Uterus (tissue), 4 donors: Measurements from ENCODE around the gene LRRC8B. TPM values are rescaled to one million over a fixed set of nuclear protein-coding genes. Genes with fewer than 3 reads are reported as not detected.

Experiments
- DNase-seq, 2 donors: peaks; one replicate each; pipeline ENCODE4 v3.0.0-alpha.2; 2019 to 2020
- H3K27ac ChIP-seq, 2 donors: fragments of 200-600 bp; sonication (generic); 1 replicate in 1 of 2; 2 replicates in 1 of 2; pipeline ENCODE4 v1.5.1; 2016 to 2018
- H3K27me3 ChIP-seq, 2 donors: fragments of 200-600 bp; sonication (generic); one replicate each; pipeline ENCODE4 v1.5.1; 2018 to 2019; ENCODE audit warnings: control low read depth in 1 of 2
- H3K36me3 ChIP-seq, 2 donors: fragments of 200-600 bp; sonication (generic); one replicate each; pipeline ENCODE4 v1.5.1; 2019; ENCODE audit warnings: control low read depth in 1 of 2
- H3K4me1 ChIP-seq, 2 donors: fragments of 200-600 bp; sonication (generic); one replicate each; pipeline ENCODE4 v1.5.1; 2018 to 2019; ENCODE audit warnings: control low read depth in 1 of 2
- H3K4me3 ChIP-seq, 2 donors: fragments of 200-600 bp; sonication (generic); 1 replicate in 1 of 2; 2 replicates in 1 of 2; pipeline ENCODE4 v1.5.1; 2018 to 2019; ENCODE audit warnings: mild to moderate bottlenecking in 1 of 2
- H3K9me3 ChIP-seq, 2 donors: fragments of 200-600 bp; sonication (generic); one replicate each; pipeline ENCODE4 v1.5.1; 2019; ENCODE audit warnings: control low read depth in 1 of 2
- CTCF ChIP-seq, 4 experiments: fragments of 200-600 bp in 2 of 4; fragments of 450-650 bp in 2 of 4; sonication (generic) in 2 of 4; IDR thresholded peaks; one replicate each; pipeline ENCODE4 v1.5.1; 2016 to 2019; ENCODE audit warnings: antibody characterized with exemption in 4 of 4, mild to moderate bottlenecking in 2 of 4, moderate library complexity in 1 of 4
- POLR2A ChIP-seq, 2 donors: fragments of 450-650 bp; IDR thresholded peaks; one replicate each; pipeline ENCODE4 v1.6.1; 2016; ENCODE audit warnings: antibody characterized with exemption in 2 of 2, mild to moderate bottlenecking in 1 of 2, moderate library complexity in 1 of 2
- intact Hi-C: fragments of 100-400 bp; cut with DNase I; formaldehyde crosslinking; loops from one replicate; pipeline ENCODE4 v1.15.1; 2023; ENCODE audit warnings: low total_unique reads
- total RNA-seq, 4 donors: library from RNA; depleted of rRNA in 3 of 4; stranded (reverse); fragments of >200 nt in 3 of 4; gene quantifications; one replicate each; pipeline versions ENCODE4 v1.1.0 to v1.2.4, GENCODE V29; 2014 to 2023
- donor health status: DM: yes; HTN: yes; CAD: no.

LRRC8B gene
- total RNA-seq, 4 donors from 2014 or later = 1.0 to 9.8 (median 7.6) TPM

GRCh38 chr1:89531480-89532139 lies 7.0 kb downstream of the LRRC8B start:
- H3K27ac ChIP-seq = no peak overlapping the region
- no peaks in the 10 kb centered on the region for H3K9me3 ChIP-seq
- H3K36me3 ChIP-seq = no peaks in the 10 kb centered on the region
- TF ChIP-seq POLR2A (IDR thresholded peaks at IDR 0.05) = no peak
- no peak for TF ChIP-seq CTCF (IDR thresholded peaks at IDR 0.05)
- DNase-seq = no peak
- intact Hi-C loops = no loop called here
- H3K4me3 ChIP-seq = no peak overlapping the region
- H3K27me3 ChIP-seq = no peaks in the 10 kb centered on the region
- no peaks in the 10 kb centered on the region for H3K4me1 ChIP-seq

GRCh38 chr1:89532228-89532627 lies 7.6 kb downstream of the LRRC8B start:
- Histone ChIP-seq H3K9me3 (no peaks in the 10 kb centered on the region), H3K27me3 (no peaks in the 10 kb centered on the region), H3K4me3 (no peak overlapping the region), H3K36me3 (no peaks in the 10 kb centered on the region), H3K4me1 (no peaks in the 10 kb centered on the region), H3K27ac (no peak overlapping the region)
- intact Hi-C loops = no loop called here
- TF ChIP-seq POLR2A (IDR thresholded peaks at IDR 0.05) = no peak
- no peak for TF ChIP-seq CTCF (IDR thresholded peaks at IDR 0.05)
- no peak for DNase-seq

GRCh38 chr1:89532866-89533265 lies 8.2 kb downstream of the LRRC8B start:
- H3K27me3 ChIP-seq = no peaks in the 10 kb centered on the region
- intact Hi-C loops = no loop called here
- H3K27ac ChIP-seq = no peak overlapping the region
- no peak overlapping the region for H3K4me3 ChIP-seq
- H3K4me1 ChIP-seq = no peaks in the 10 kb centered on the region
- TF ChIP-seq CTCF (IDR thresholded peaks at IDR 0.05) (no peak), POLR2A (IDR thresholded peaks at IDR 0.05) (no peak)
- H3K36me3 ChIP-seq = no peaks in the 10 kb centered on the region
- no peaks in the 10 kb centered on the region for H3K9me3 ChIP-seq
- DNase-seq = no peak

- H3K4me3 ChIP-seq = no peak overlapping the region
- no peaks in the 10 kb centered on the region for H3K36me3 ChIP-seq
- H3K27ac ChIP-seq = no peak overlapping the region
- intact Hi-C loops = no loop called here
- no peaks in the 10 kb centered on the region for H3K4me1 ChIP-seq
- TF ChIP-seq POLR2A (IDR thresholded peaks at IDR 0.05) (no peak), CTCF (IDR thresholded peaks at IDR 0.05) (no peak)
- H3K27me3 ChIP-seq = no peaks in the 10 kb centered on the region
- DNase-seq = no peak
- no peaks in the 10 kb centered on the region for H3K9me3 ChIP-seq
Observed at GRCh38 chr1:89535537-89535936, 10.9 kb downstream of the LRRC8B start.

- intact Hi-C loops = no loop called here
Observed at GRCh38 chr1:89536555-89537341, 12.1 kb downstream of the LRRC8B start.

More at GRCh38 chr1:89536555-89537341, 12.1 kb downstream of the LRRC8B start:
- no peaks in the 10 kb centered on the region for H3K27me3 ChIP-seq
- H3K4me3 ChIP-seq = no peak overlapping the region
- H3K36me3 ChIP-seq = no peaks in the 10 kb centered on the region
- H3K27ac ChIP-seq = no peak overlapping the region
- TF ChIP-seq POLR2A (IDR thresholded peaks at IDR 0.05) (no peak), CTCF (IDR thresholded peaks at IDR 0.05) (no peak)
- H3K4me1 ChIP-seq = no peaks in the 10 kb centered on the region
- no peaks in the 10 kb centered on the region for H3K9me3 ChIP-seq
- DNase-seq = no peak
